ENCODE data around the gene NHLH1.

NHLH1 gene

GRCh38 chr1:160340146-160340545 is 26.7 kb upstream of the NHLH1 start:
- Histone ChIP-seq H2AFZ (ENCODE audit: insufficient read depth, low read length, poor library complexity) (no peak overlapping the region), H3K27me3 (ENCODE audit: insufficient read depth, low read length) (no peaks in the 10 kb centered on the region), H2AK5ac (ENCODE audit: low read length) (no peak overlapping the region), H3K27ac (ENCODE audit: low read depth, low read length) (no peak overlapping the region), H3K4me2 (ENCODE audit: low read length) (no peak overlapping the region), H2BK5ac (ENCODE audit: low read depth, low read length, poor library complexity) (no peak overlapping the region), H3K9ac (ENCODE audit: low read length) (no peak overlapping the region), H2BK120ac (ENCODE audit: insufficient read depth, low read length, poor library complexity) (no peak overlapping the region), H3K18ac (ENCODE audit: low read length) (no peak overlapping the region), H3K4ac (ENCODE audit: low read depth, low read length) (no peak overlapping the region), H3K14ac (ENCODE audit: low read length) (no peak overlapping the region), H3K9me3 (ENCODE audit: insufficient read depth, low read depth, low read length) (no peaks in the 10 kb centered on the region), H3K79me2 (ENCODE audit: control insufficient read depth, insufficient read depth, low read length, poor library complexity) (peaks cover 15% of the 10 kb centered on the region), H3K36me3 (ENCODE audit: control insufficient read depth in 1 of 2, insufficient read depth in 2 of 2, low read length in 2 of 2) (peaks cover 5 to 14% of the 10 kb centered on the region in 2 experiments), H3K23ac (ENCODE audit: low read length) (no peak overlapping the region), H3K4me3 (ENCODE audit: low read depth, low read length) (no peak overlapping the region), H3K79me1 (ENCODE audit: low read length) (peaks cover 10% of the 10 kb centered on the region), H4K91ac (ENCODE audit: low read depth, low read length) (no peak overlapping the region), H4K8ac (ENCODE audit: low read depth, low read length) (no peak overlapping the region), H3K4me1 (ENCODE audit: control insufficient read depth in 1 of 2, insufficient read depth in 2 of 2, low read length in 2 of 2) (peaks cover 0 to 3% of the 10 kb centered on the region in 2 experiments), H2BK12ac (ENCODE audit: low read length) (no peak overlapping the region), H4K12ac (ENCODE audit: low read depth, low read length) (no peak overlapping the region)
- no peak for DNase-seq
- WGBS (ENCODE audit: extremely low coverage, insufficient coverage, insufficient read length): no CpG with 5 or more reads among the region's 3 CpGs

- no peak overlapping the region for H4K91ac ChIP-seq (ENCODE audit: low read depth, low read length)
- H3K4me1 ChIP-seq (ENCODE audit: control insufficient read depth in 1 of 2, insufficient read depth in 2 of 2, low read length in 2 of 2): peaks cover 0 to 3% of the 10 kb centered on the region in 2 experiments
- no peak overlapping the region for H4K8ac ChIP-seq (ENCODE audit: low read depth, low read length)
- H3K23ac ChIP-seq (ENCODE audit: low read length): no peak overlapping the region
- no peak overlapping the region for H3K27ac ChIP-seq (ENCODE audit: low read depth, low read length)
- no peak overlapping the region for H2BK120ac ChIP-seq (ENCODE audit: insufficient read depth, low read length, poor library complexity)
- H3K18ac ChIP-seq (ENCODE audit: low read length): no peak overlapping the region
- H4K12ac ChIP-seq (ENCODE audit: low read depth, low read length): no peak overlapping the region
- H3K4me2 ChIP-seq (ENCODE audit: low read length): no peak overlapping the region
- no peak overlapping the region for H2AFZ ChIP-seq (ENCODE audit: insufficient read depth, low read length, poor library complexity)
- H2BK5ac ChIP-seq (ENCODE audit: low read depth, low read length, poor library complexity): no peak overlapping the region
- H3K79me1 ChIP-seq (ENCODE audit: low read length): peaks cover 10% of the 10 kb centered on the region
- DNase-seq: no peak
- peaks cover 15% of the 10 kb centered on the region for H3K79me2 ChIP-seq (ENCODE audit: control insufficient read depth, insufficient read depth, low read length, poor library complexity)
- peak overlapping the region; percentile 64 for H3K4ac ChIP-seq (ENCODE audit: low read depth, low read length)
- no peak overlapping the region for H2BK12ac ChIP-seq (ENCODE audit: low read length)
- no peak overlapping the region for H3K14ac ChIP-seq (ENCODE audit: low read length)
- H2AK5ac ChIP-seq (ENCODE audit: low read length): no peak overlapping the region
- no peak overlapping the region for H3K4me3 ChIP-seq (ENCODE audit: low read depth, low read length)
- H3K9ac ChIP-seq (ENCODE audit: low read length): no peak overlapping the region
- no peaks in the 10 kb centered on the region for H3K9me3 ChIP-seq (ENCODE audit: insufficient read depth, low read depth, low read length)
- no CpG with 5 or more reads among the region's 2 CpGs for WGBS (ENCODE audit: extremely low coverage, insufficient coverage, insufficient read length)
- peaks cover 9 to 17% of the 10 kb centered on the region in 2 experiments for H3K36me3 ChIP-seq (ENCODE audit: control insufficient read depth in 1 of 2, insufficient read depth in 2 of 2, low read length in 2 of 2)
- H3K27me3 ChIP-seq (ENCODE audit: insufficient read depth, low read length): no peaks in the 10 kb centered on the region
Measured at GRCh38 chr1:160340866-160341265, 26.0 kb upstream of the NHLH1 start.

- Histone ChIP-seq H3K4me3 (ENCODE audit: low read depth, low read length) (peak overlapping the region; percentile 94), H2BK12ac (ENCODE audit: low read length) (no peak overlapping the region), H3K4me2 (ENCODE audit: low read length) (peak overlapping the region; percentile 74), H3K79me1 (ENCODE audit: low read length) (peaks cover 10% of the 10 kb centered on the region), H4K8ac (ENCODE audit: low read depth, low read length) (peak overlapping the region; percentile 87), H3K9me3 (ENCODE audit: insufficient read depth, low read depth, low read length) (no peaks in the 10 kb centered on the region), H2AK5ac (ENCODE audit: low read length) (peak overlapping the region; percentile 90), H4K12ac (ENCODE audit: low read depth, low read length) (peak overlapping the region; percentile 91), H3K18ac (ENCODE audit: low read length) (peak overlapping the region; percentile 92), H3K23ac (ENCODE audit: low read length) (no peak overlapping the region), H3K4me1 (ENCODE audit: control insufficient read depth in 1 of 2, insufficient read depth in 2 of 2, low read length in 2 of 2) (peaks cover 0 to 3% of the 10 kb centered on the region in 2 experiments), H3K9ac (ENCODE audit: low read length) (peak overlapping the region; percentile 93), H3K79me2 (ENCODE audit: control insufficient read depth, insufficient read depth, low read length, poor library complexity) (peaks cover 15% of the 10 kb centered on the region), H2BK5ac (ENCODE audit: low read depth, low read length, poor library complexity) (peak overlapping the region; percentile 86), H3K36me3 (ENCODE audit: control insufficient read depth in 1 of 2, insufficient read depth in 2 of 2, low read length in 2 of 2) (peaks cover 6 to 14% of the 10 kb centered on the region in 2 experiments), H3K14ac (ENCODE audit: low read length) (peak overlapping the region; percentile 98), H3K4ac (ENCODE audit: low read depth, low read length) (peak overlapping the region; percentile 100), H3K27ac (ENCODE audit: low read depth, low read length) (peak overlapping the region; percentile 5), H4K91ac (ENCODE audit: low read depth, low read length) (peak overlapping the region; percentile 97), H3K27me3 (ENCODE audit: insufficient read depth, low read length) (no peaks in the 10 kb centered on the region), H2AFZ (ENCODE audit: insufficient read depth, low read length, poor library complexity) (peak overlapping the region; percentile 93), H2BK120ac (ENCODE audit: insufficient read depth, low read length, poor library complexity) (peak overlapping the region; percentile 82)
- DNase-seq: peak in 1 of 2 donors; percentile 11
- no CpG with 5 or more reads among the region's 7 CpGs for WGBS (ENCODE audit: extremely low coverage, insufficient coverage, insufficient read length)
Measured at GRCh38 chr1:160342526-160342925, 24.3 kb upstream of the NHLH1 start.

GRCh38 chr1:160342953-160343869 is 23.7 kb upstream of the NHLH1 start, which contains the start of the genes COPA and NCSTN:
COPA (minus strand) TSS chr1:160343250; CDS start chr1:160343170, 80 bp downstream.
NCSTN (plus strand) TSS chr1:160343383; CDS start chr1:160343397, 14 bp downstream.
- H2BK5ac ChIP-seq (ENCODE audit: low read depth, low read length, poor library complexity): peak within 1 kb of the TSS; percentile 86
- peak within 1 kb of the TSS; percentile 90 for H4K8ac ChIP-seq (ENCODE audit: low read depth, low read length)
- peak within 1 kb of the TSS; percentile 93 for H2AFZ ChIP-seq (ENCODE audit: insufficient read depth, low read length, poor library complexity)
- H3K27ac ChIP-seq (ENCODE audit: low read depth, low read length): peak within 1 kb of the TSS; percentile 5
- H3K4me3 ChIP-seq (ENCODE audit: low read depth, low read length): peak within 1 kb of the TSS; percentile 94
- no peaks in the 10 kb centered on the region for H3K9me3 ChIP-seq (ENCODE audit: insufficient read depth, low read depth, low read length)
- peak within 1 kb of the TSS; percentile 98 for H4K12ac ChIP-seq (ENCODE audit: low read depth, low read length)
- H2AK5ac ChIP-seq (ENCODE audit: low read length): peak within 1 kb of the TSS; percentile 90
- peaks cover 0 to 3% of the 10 kb centered on the region in 2 experiments for H3K4me1 ChIP-seq (ENCODE audit: control insufficient read depth in 1 of 2, insufficient read depth in 2 of 2, low read length in 2 of 2)
- H4K91ac ChIP-seq (ENCODE audit: low read depth, low read length): peak within 1 kb of the TSS; percentile 97
- H2BK120ac ChIP-seq (ENCODE audit: insufficient read depth, low read length, poor library complexity): peak within 1 kb of the TSS; percentile 82
- peaks cover 15% of the 10 kb centered on the region for H3K79me2 ChIP-seq (ENCODE audit: control insufficient read depth, insufficient read depth, low read length, poor library complexity)
- H3K36me3 ChIP-seq (ENCODE audit: control insufficient read depth in 1 of 2, insufficient read depth in 2 of 2, low read length in 2 of 2): peaks cover 8 to 18% of the 10 kb centered on the region in 2 experiments
- H3K18ac ChIP-seq (ENCODE audit: low read length): peak within 1 kb of the TSS; percentile 94
- H2BK12ac ChIP-seq (ENCODE audit: low read length): no peak within 1 kb of the TSS
- peak within 1 kb of the TSS; percentile 100 for H3K4ac ChIP-seq (ENCODE audit: low read depth, low read length)
- peak within 1 kb of the TSS; percentile 98 for H3K14ac ChIP-seq (ENCODE audit: low read length)
- no CpG with 5 or more reads among the region's 58 CpGs for WGBS (ENCODE audit: extremely low coverage, insufficient coverage, insufficient read length)
- peaks cover 10% of the 10 kb centered on the region for H3K79me1 ChIP-seq (ENCODE audit: low read length)
- no peak within 1 kb of the TSS for H3K23ac ChIP-seq (ENCODE audit: low read length)
- peak within 1 kb of the TSS; percentile 87 for H3K4me2 ChIP-seq (ENCODE audit: low read length)
- DNase-seq: peak; percentile 95 to 98
- no peaks in the 10 kb centered on the region for H3K27me3 ChIP-seq (ENCODE audit: insufficient read depth, low read length)
- H3K9ac ChIP-seq (ENCODE audit: low read length): peak within 1 kb of the TSS; percentile 99
